SK-N-MC (cell line): ENCODE data around the gene GABRG3.

Experiments used
- DNase-seq: peaks from one replicate; pipeline ENCODE4 v3.0.0-alpha.2; 2011; ENCODE audit warnings: low read depth, low spot score
- H3K27ac ChIP-seq: fragments of 200-600 bp; sonication (generic); 2 replicates; pipeline ENCODE4 v1.5.1; 2016; ENCODE audit warnings: mixed run types
- H3K36me3 ChIP-seq: fragments of 200-600 bp; sonication (generic); 2 replicates; pipeline ENCODE4 v1.6.1; 2017; ENCODE audit warnings: antibody characterized with exemption, low read length, mixed read lengths; ENCODE audit not compliant: insufficient read depth
- H3K4me3 ChIP-seq: fragments of 200-600 bp; sonication (generic); 2 replicates; pipeline ENCODE4 v1.5.1; 2016
- H3K9ac ChIP-seq: fragments of 200-600 bp; sonication (generic); 2 replicates; pipeline ENCODE4 v1.8.0; 2017; ENCODE audit warnings: mixed run types, mixed read lengths; ENCODE audit not compliant: insufficient read length
- H3K9me3 ChIP-seq: fragments of 200-600 bp; sonication (generic); 2 replicates; pipeline ENCODE4 v1.6.1; 2017; ENCODE audit warnings: low read depth, mild to moderate bottlenecking, antibody characterized with exemption, low read length, moderate library complexity, mixed read lengths
- EZH2 ChIP-seq: fragments of 200-600 bp; sonication (generic); IDR thresholded peaks from one replicate; pipeline ENCODE4 v1.6.1; 2017; ENCODE audit warnings: antibody characterized with exemption
- FOXP2 ChIP-seq: optimal IDR thresholded peaks from 2 replicates; pipeline ENCODE3; 2011; ENCODE audit warnings: mild to moderate bottlenecking, moderate library complexity; ENCODE audit not compliant: insufficient read depth; ENCODE audit errors: extremely low read length, control extremely low read depth
- POLR2AphosphoS5 ChIP-seq: IDR thresholded peaks from 2 replicates; pipeline ENCODE4 v1.6.1; 2012; ENCODE audit warnings: mild to moderate bottlenecking, low read depth, low read length, borderline replicate concordance

The GABRG3 gene

DNA sequence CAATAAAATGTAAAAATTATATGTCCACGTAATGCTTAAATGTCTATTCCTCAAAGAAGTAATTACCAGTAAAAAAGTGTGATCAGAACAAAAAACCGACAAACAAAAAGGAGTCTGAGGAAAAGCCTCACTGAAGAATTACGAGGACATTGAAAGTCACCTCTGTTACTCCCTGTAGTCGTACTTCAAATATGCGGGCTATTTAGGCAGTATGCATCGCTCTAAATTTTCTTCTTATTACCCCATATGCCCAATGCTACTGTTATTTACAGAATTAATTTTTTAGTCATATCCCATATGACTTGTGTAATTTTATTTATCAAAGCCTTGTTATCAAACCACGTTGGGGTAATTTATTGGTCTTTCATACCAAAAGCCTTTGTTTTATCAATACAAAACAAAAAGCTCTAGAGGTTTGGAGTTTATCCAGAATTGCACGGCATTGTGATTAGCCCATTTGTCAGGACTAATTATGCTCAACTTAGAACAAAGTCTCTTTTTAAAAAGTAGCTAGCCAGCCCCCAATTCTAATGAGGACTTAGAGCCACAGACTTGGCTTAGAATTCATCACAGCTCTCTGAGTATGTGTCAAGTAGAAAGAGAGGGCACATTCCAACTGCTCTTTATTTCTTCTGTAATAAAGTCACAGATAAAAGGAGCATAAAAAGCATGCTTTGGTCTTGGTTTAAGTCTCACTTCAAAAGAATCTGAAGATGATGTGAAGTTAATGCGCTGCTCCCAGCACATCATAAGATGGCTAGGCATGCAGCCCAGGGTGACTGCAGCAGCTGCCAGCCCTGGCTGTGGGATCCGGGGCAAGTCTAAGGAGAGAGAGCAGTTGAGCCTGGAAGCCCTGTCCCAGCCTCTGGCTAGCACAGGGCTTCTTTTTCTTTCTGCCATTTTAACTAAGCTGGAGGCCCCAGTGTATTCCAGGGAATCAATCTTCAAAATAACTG, 521.0 kb downstream of the GABRG3 start:
- Histone ChIP-seq H3K36me3 (no peaks in the 10 kb centered on the region), H3K27ac (no peak overlapping the region), H3K4me3 (no peak overlapping the region), H3K9ac (no peak overlapping the region), H3K9me3 (no peaks in the 10 kb centered on the region)
- no peak for DNase-seq
- TF ChIP-seq POLR2AphosphoS5: no peak
- TF ChIP-seq FOXP2: no peak
- no peak for TF ChIP-seq EZH2

DNA sequence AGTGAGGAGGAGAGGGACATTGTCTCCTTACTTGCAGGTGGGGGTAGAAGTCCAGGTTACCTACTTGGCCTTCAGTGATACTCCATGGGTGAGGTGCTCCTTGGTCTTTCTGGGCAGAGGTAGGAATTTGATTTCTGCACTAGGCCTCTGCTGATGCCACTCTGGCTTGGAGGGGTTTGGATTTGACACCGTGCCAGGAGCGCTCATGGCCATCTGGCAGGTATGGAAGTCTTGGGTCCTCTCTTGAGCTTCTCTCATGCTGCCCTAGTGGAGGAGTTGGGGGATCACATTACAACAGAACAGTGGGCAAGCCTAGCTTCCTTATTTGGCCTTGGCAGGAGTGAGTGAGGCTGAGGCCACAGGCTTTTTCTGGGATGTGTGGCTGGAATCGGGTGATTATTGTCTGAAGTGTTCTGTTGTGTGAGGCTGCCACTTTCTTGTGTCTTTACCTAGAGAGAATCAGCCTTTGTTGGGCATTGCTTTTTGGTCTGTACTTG, 525.0 kb downstream of the GABRG3 start:
- TF ChIP-seq FOXP2: no peak
- TF ChIP-seq EZH2: no peak
- no peak for TF ChIP-seq POLR2AphosphoS5
- no peaks in the 10 kb centered on the region for H3K9me3 ChIP-seq
- H3K9ac ChIP-seq: no peak overlapping the region
- DNase-seq: no peak
- H3K27ac ChIP-seq: no peak overlapping the region
- no peaks in the 10 kb centered on the region for H3K36me3 ChIP-seq
- no peak overlapping the region for H3K4me3 ChIP-seq

DNA sequence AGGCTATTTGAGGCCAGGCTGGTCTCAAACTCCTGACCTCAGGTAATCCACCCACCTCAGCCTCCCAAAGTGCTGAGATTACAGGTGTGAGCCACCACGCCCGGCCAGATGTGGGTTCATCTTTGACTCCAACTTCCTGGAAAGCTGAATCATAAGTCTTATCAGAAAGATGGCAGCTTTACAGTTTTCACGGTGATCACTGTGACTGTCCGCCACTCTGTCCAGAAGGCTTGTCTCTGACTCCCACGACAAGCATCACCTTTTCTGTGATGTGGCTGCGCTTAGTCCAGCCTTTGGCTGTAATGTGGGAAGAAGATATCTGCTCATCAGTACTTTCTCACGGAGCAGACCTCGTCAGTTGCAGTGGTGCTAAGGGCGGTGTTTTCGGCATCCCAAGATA, 527.7 kb downstream of the GABRG3 start:
- Histone ChIP-seq H3K27ac (no peak overlapping the region), H3K36me3 (no peaks in the 10 kb centered on the region), H3K4me3 (no peak overlapping the region), H3K9me3 (no peaks in the 10 kb centered on the region), H3K9ac (no peak overlapping the region)
- no peak for TF ChIP-seq FOXP2
- no peak for TF ChIP-seq EZH2
- no peak for DNase-seq

DNA sequence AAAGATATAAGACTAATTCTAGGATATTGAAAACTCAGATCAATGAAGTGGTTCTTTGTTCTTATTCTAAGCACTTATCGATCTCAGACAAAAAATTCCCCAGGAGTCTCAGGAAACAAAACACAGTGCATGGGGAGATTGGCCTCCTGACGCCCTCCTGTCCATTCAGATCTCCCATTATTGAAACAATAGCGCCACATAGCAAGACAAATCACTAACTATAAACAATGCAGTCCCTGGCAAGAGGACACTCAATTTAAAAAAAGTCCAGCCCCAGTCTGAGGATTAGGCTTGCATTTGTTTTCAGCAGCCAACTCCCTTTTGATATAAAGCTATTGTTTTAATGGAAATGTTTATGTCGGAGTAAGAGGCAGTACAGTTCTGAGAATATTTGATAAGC, 528.2 kb downstream of the GABRG3 start:
- no peaks in the 10 kb centered on the region for H3K9me3 ChIP-seq
- no peak for DNase-seq
- H3K36me3 ChIP-seq: no peaks in the 10 kb centered on the region
- TF ChIP-seq FOXP2 (no peak), EZH2 (no peak), POLR2AphosphoS5 (no peak)
- H3K4me3 ChIP-seq: no peak overlapping the region
- H3K27ac ChIP-seq: no peak overlapping the region
- H3K9ac ChIP-seq: no peak overlapping the region

DNA sequence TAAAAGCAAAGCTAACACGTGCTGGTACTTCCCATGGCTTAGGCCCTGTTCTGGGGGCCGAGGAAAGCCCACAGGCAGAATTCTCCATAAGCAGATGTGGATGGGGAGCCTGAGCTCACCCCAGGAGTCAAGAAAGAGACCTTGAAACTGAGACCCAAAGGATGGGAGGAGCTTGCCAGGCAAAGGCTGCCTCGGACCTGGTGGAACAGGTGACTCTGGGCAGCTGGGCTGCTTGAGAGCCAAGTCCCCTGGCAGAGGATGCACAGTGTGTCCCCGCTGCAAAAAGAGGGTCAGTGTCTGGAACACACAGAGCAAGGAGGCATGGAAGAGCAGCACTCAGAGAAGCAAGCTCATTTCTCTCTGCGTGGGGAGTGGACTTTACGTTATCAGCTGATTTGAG, 528.7 kb downstream of the GABRG3 start:
- H3K27ac ChIP-seq: no peak overlapping the region
- TF ChIP-seq FOXP2: no peak
- H3K9ac ChIP-seq: no peak overlapping the region
- DNase-seq: no peak
- H3K4me3 ChIP-seq: no peak overlapping the region
- no peaks in the 10 kb centered on the region for H3K36me3 ChIP-seq
- no peaks in the 10 kb centered on the region for H3K9me3 ChIP-seq

DNA sequence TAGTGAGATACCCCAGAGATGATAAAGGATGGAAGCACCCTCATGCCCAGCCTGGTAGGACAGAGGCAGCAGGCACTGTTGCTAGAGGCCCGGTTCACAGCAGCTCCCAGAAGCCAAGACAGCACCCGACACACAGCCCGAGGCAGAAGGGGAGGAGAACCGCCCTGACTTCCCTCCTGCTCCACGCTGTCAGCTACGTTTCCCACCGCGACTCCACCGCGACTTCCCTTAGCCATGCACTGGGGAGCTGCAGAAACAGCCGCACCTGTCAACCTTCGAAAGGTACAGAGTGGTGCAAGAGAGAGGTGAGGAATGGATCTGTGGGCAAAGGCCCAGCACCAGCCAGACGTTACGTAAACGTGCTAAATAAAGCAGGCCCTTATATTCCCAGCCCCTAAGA, 529.2 kb downstream of the GABRG3 start:
- no peak for TF ChIP-seq EZH2
- TF ChIP-seq FOXP2: no peak
- TF ChIP-seq POLR2AphosphoS5: no peak
- Histone ChIP-seq H3K27ac (no peak overlapping the region), H3K4me3 (no peak overlapping the region), H3K9ac (no peak overlapping the region), H3K9me3 (no peaks in the 10 kb centered on the region), H3K36me3 (no peaks in the 10 kb centered on the region)
- DNase-seq: no peak

DNA sequence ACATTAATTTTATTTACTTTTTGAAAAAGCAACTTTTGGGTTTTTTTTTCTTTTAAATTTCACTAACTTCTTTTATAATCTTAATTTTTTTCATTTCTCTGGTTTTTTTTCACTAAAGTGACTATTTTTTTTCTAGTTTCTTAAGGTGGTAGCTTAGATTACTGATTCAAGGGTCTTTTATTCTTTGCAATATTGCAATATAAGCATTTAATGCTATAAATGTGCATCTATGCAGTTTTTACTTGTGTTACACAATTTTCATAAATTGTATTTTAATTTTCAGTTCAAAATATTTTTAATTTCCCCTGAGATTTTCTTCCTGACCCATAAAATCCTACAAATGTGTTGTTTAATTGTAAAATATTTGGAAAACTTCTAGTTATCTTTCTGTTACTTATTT, 535.8 kb downstream of the GABRG3 start:
- no peak for DNase-seq
- TF ChIP-seq POLR2AphosphoS5: no peak
- H3K9me3 ChIP-seq: no peaks in the 10 kb centered on the region

DNA sequence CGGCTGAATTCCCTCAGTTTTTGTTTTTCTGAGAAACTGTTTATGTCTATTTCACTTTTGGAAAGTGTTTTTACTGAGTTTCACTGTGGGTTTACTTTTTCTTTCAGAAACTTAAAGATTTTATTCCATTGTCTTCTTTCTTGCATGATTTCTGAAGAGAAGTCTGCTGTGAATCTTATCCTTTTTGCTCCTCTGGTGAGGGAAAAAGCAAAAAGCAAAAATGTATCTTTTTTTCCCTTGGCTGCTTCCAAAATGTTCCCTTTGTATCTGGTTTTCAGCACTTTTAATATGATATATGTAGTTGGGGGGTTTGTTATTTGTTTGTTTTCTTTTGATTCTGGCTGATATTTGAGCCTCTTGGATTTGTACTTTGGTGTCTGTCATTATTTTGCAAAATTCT, 538.0 kb downstream of the GABRG3 start:
- Histone ChIP-seq H3K27ac (no peak overlapping the region), H3K9ac (no peak overlapping the region), H3K9me3 (no peaks in the 10 kb centered on the region), H3K36me3 (no peaks in the 10 kb centered on the region), H3K4me3 (no peak overlapping the region)
- TF ChIP-seq FOXP2 (no peak), EZH2 (no peak), POLR2AphosphoS5 (no peak)
- no peak for DNase-seq

More for the DNA sequence above, 535.8 kb downstream of the GABRG3 start:
- H3K27ac ChIP-seq: no peak overlapping the region
- no peak overlapping the region for H3K4me3 ChIP-seq
- no peaks in the 10 kb centered on the region for H3K36me3 ChIP-seq
- H3K9ac ChIP-seq: no peak overlapping the region
